ENCODE measurements around the gene RAB36.

RAB36 gene

DNA sequence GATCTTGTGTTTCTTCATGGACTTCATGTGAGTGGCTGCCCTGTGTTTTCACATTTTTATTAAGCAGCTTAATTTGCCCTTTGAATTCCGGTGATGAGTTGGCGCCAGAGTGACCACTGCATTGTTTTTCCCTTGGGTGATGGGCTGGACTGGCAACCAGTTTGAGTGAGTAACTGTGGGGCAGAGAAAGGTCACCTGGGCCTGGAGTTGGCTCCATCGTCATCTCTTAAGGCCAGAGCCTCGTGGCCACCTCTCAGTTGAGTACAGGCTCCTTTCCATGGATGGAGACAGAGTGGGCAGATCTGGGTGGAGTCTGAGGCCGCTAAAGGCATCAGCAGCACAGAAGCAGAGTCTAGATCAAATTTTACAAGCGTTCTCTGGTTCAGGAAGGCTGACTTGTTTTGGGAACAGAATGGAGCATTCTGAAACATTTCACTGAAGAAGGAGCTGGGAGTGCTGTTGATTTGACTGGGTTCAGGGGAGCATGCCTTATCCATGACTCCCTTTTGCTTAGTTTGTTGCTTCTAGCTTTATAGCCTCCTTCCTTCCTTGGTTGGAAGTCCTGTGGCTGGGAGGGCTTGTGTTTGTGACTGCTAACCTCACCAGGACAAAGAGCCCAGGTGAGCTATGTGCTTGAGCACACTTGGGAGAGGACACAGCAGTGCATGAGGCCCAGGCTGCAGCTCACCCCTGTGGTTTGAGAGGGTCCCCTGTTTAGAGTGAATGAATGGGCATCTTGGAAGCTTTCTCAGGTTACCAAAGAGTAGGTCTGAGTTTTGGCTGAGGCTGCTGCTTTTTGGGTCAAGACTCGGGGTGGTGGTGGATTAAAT lies 42.8 kb downstream of the RAB36 start:
- H3K9ac ChIP-seq (ENCODE audit: low read length in 2 of 2): no peak overlapping the region

GRCh38 chr22:23190526-23190925 lies 45.2 kb downstream of the RAB36 start:
- Histone ChIP-seq H3K4me3 (ENCODE audit: low read length in 2 of 2) (no peak overlapping the region), H3K9me3 (ENCODE audit: control insufficient read depth in 2 of 2, low read length in 2 of 2) (no peaks in the 10 kb centered on the region), H3K27ac (ENCODE audit: low read length) (no peak overlapping the region), H3K36me3 (ENCODE audit: control insufficient read depth in 2 of 2, insufficient read depth in 2 of 2, low read length in 2 of 2) (peaks cover 0 to 12% of the 10 kb centered on the region in 2 donors), H3K9ac (ENCODE audit: low read length in 2 of 2) (no peak overlapping the region), H3K4me1 (ENCODE audit: control insufficient read depth, insufficient read depth, low read length) (peaks cover 6% of the 10 kb centered on the region), H3K27me3 (ENCODE audit: control insufficient read depth in 1 of 2, insufficient read depth in 2 of 2, low read length in 2 of 2) (no peaks in the 10 kb centered on the region)

More for the DNA sequence above, 42.8 kb downstream of the RAB36 start:
- no peak overlapping the region for H3K27ac ChIP-seq (ENCODE audit: low read length)
- no peak overlapping the region for H3K4me3 ChIP-seq (ENCODE audit: low read length in 2 of 2)
- no peaks in the 10 kb centered on the region for H3K9me3 ChIP-seq (ENCODE audit: control insufficient read depth in 2 of 2, low read length in 2 of 2)
- no peaks in the 10 kb centered on the region for H3K27me3 ChIP-seq (ENCODE audit: control insufficient read depth in 1 of 2, insufficient read depth in 2 of 2, low read length in 2 of 2)
- H3K4me1 ChIP-seq (ENCODE audit: control insufficient read depth, insufficient read depth, low read length): peaks cover 24% of the 10 kb centered on the region
- H3K36me3 ChIP-seq (ENCODE audit: control insufficient read depth in 2 of 2, insufficient read depth in 2 of 2, low read length in 2 of 2): peaks cover 0 to 12% of the 10 kb centered on the region in 2 donors

GRCh38 chr22:23192133-23192532 lies 46.9 kb downstream of the RAB36 start:
- no peak overlapping the region for H3K9ac ChIP-seq (ENCODE audit: low read length in 2 of 2)
- peaks cover 10% of the 10 kb centered on the region for H3K4me1 ChIP-seq (ENCODE audit: control insufficient read depth, insufficient read depth, low read length)
- H3K4me3 ChIP-seq (ENCODE audit: low read length in 2 of 2): no peak overlapping the region

GRCh38 chr22:23192558-23192957 lies 47.3 kb downstream of the RAB36 start:
- no peak overlapping the region for H3K9ac ChIP-seq (ENCODE audit: low read length in 2 of 2)
- no peak overlapping the region for H3K4me3 ChIP-seq (ENCODE audit: low read length in 2 of 2)
- no peak overlapping the region for H3K27ac ChIP-seq (ENCODE audit: low read length)
- peaks cover 0 to 11% of the 10 kb centered on the region in 2 donors for H3K36me3 ChIP-seq (ENCODE audit: control insufficient read depth in 2 of 2, insufficient read depth in 2 of 2, low read length in 2 of 2)
- no peaks in the 10 kb centered on the region for H3K9me3 ChIP-seq (ENCODE audit: control insufficient read depth in 2 of 2, low read length in 2 of 2)
- peaks cover 10% of the 10 kb centered on the region for H3K4me1 ChIP-seq (ENCODE audit: control insufficient read depth, insufficient read depth, low read length)
- H3K27me3 ChIP-seq (ENCODE audit: control insufficient read depth in 1 of 2, insufficient read depth in 2 of 2, low read length in 2 of 2): no peaks in the 10 kb centered on the region

More at GRCh38 chr22:23192133-23192532, 46.9 kb downstream of the RAB36 start:
- Histone ChIP-seq H3K36me3 (ENCODE audit: control insufficient read depth in 2 of 2, insufficient read depth in 2 of 2, low read length in 2 of 2) (peaks cover 0 to 12% of the 10 kb centered on the region in 2 donors), H3K9me3 (ENCODE audit: control insufficient read depth in 2 of 2, low read length in 2 of 2) (no peaks in the 10 kb centered on the region), H3K27ac (ENCODE audit: low read length) (no peak overlapping the region), H3K27me3 (ENCODE audit: control insufficient read depth in 1 of 2, insufficient read depth in 2 of 2, low read length in 2 of 2) (no peaks in the 10 kb centered on the region)

DNA sequence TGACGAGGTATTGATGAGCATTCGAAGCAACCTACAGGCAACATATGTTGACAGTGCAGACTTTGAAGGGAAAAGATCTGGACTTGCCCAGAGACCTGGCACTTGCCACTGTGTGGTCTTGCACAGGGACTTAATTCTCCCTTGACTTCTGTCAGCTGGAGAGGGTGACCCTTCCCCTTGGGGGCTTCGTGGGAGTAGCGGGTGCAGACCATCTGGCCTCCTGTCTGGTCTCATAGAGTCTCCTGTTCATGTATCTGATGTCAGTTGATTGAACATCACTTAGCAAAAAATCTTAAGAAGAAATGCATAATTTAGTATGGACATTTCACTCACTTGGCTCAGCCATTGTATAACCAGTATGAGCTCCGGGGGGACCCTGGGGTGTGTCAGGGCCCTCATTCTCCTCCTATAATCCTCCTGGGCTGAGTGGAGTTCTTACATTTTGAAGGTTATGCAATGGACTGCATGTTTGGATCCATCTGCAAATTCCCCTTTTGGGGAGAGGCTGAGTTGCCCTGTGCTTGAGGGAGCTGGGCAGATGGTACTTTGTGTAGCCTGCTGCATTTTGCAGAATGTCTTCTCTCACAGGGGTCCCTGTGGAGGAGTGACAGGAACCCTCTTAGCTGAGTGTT lies 48.0 kb downstream of the RAB36 start:
- no peaks in the 10 kb centered on the region for H3K9me3 ChIP-seq (ENCODE audit: control insufficient read depth in 2 of 2, low read length in 2 of 2)
- peaks cover 0 to 6% of the 10 kb centered on the region in 2 donors for H3K36me3 ChIP-seq (ENCODE audit: control insufficient read depth in 2 of 2, insufficient read depth in 2 of 2, low read length in 2 of 2)
- H3K4me3 ChIP-seq (ENCODE audit: low read length in 2 of 2): no peak overlapping the region
- no peak overlapping the region for H3K27ac ChIP-seq (ENCODE audit: low read length)
- H3K9ac ChIP-seq (ENCODE audit: low read length in 2 of 2): no peak overlapping the region
- H3K27me3 ChIP-seq (ENCODE audit: control insufficient read depth in 1 of 2, insufficient read depth in 2 of 2, low read length in 2 of 2): no peaks in the 10 kb centered on the region
- H3K4me1 ChIP-seq (ENCODE audit: control insufficient read depth, insufficient read depth, low read length): peaks cover 6% of the 10 kb centered on the region

- Histone ChIP-seq H3K9me3 (ENCODE audit: control insufficient read depth in 2 of 2, low read length in 2 of 2) (no peaks in the 10 kb centered on the region), H3K36me3 (ENCODE audit: control insufficient read depth in 2 of 2, insufficient read depth in 2 of 2, low read length in 2 of 2) (peaks cover 0 to 6% of the 10 kb centered on the region in 2 donors), H3K27ac (ENCODE audit: low read length) (no peak overlapping the region), H3K4me1 (ENCODE audit: control insufficient read depth, insufficient read depth, low read length) (peaks cover 6% of the 10 kb centered on the region), H3K9ac (ENCODE audit: low read length in 2 of 2) (no peak overlapping the region), H3K4me3 (ENCODE audit: low read length in 2 of 2) (no peak overlapping the region), H3K27me3 (ENCODE audit: control insufficient read depth in 1 of 2, insufficient read depth in 2 of 2, low read length in 2 of 2) (no peaks in the 10 kb centered on the region)
These were observed 48.6 kb downstream of the RAB36 start for GRCh38 chr22:23193882-23194281.

- Histone ChIP-seq H3K27ac (ENCODE audit: low read length) (no peak overlapping the region), H3K36me3 (ENCODE audit: control insufficient read depth in 2 of 2, insufficient read depth in 2 of 2, low read length in 2 of 2) (peaks cover 0 to 2% of the 10 kb centered on the region in 2 donors), H3K9me3 (ENCODE audit: control insufficient read depth in 2 of 2, low read length in 2 of 2) (no peaks in the 10 kb centered on the region), H3K9ac (ENCODE audit: low read length in 2 of 2) (no peak overlapping the region), H3K27me3 (ENCODE audit: control insufficient read depth in 1 of 2, insufficient read depth in 2 of 2, low read length in 2 of 2) (no peaks in the 10 kb centered on the region), H3K4me3 (ENCODE audit: low read length in 2 of 2) (no peak overlapping the region), H3K4me1 (ENCODE audit: control insufficient read depth, insufficient read depth, low read length) (peaks cover 8% of the 10 kb centered on the region)
These were observed 50.9 kb downstream of the RAB36 start for GRCh38 chr22:23196165-23196564.

- H3K4me1 ChIP-seq (ENCODE audit: control insufficient read depth, insufficient read depth, low read length): peaks cover 8% of the 10 kb centered on the region
- no peak overlapping the region for H3K27ac ChIP-seq (ENCODE audit: low read length)
These were observed 52.6 kb downstream of the RAB36 start for GRCh38 chr22:23197836-23198235.

GRCh38 chr22:23199159-23199558 lies 53.9 kb downstream of the RAB36 start:
- H3K27me3 ChIP-seq (ENCODE audit: control insufficient read depth in 1 of 2, insufficient read depth in 2 of 2, low read length in 2 of 2): no peaks in the 10 kb centered on the region
- H3K36me3 ChIP-seq (ENCODE audit: control insufficient read depth in 2 of 2, insufficient read depth in 2 of 2, low read length in 2 of 2): no peaks in the 10 kb centered on the region
- no peaks in the 10 kb centered on the region for H3K9me3 ChIP-seq (ENCODE audit: control insufficient read depth in 2 of 2, low read length in 2 of 2)
- H3K4me1 ChIP-seq (ENCODE audit: control insufficient read depth, insufficient read depth, low read length): peaks cover 17% of the 10 kb centered on the region
- no peak overlapping the region for H3K4me3 ChIP-seq (ENCODE audit: low read length in 2 of 2)
- H3K27ac ChIP-seq (ENCODE audit: low read length): no peak overlapping the region
- H3K9ac ChIP-seq (ENCODE audit: low read length in 2 of 2): no peak overlapping the region

More at GRCh38 chr22:23197836-23198235, 52.6 kb downstream of the RAB36 start:
- no peaks in the 10 kb centered on the region for H3K36me3 ChIP-seq (ENCODE audit: control insufficient read depth in 2 of 2, insufficient read depth in 2 of 2, low read length in 2 of 2)
- no peak overlapping the region for H3K4me3 ChIP-seq (ENCODE audit: low read length in 2 of 2)
- no peak overlapping the region for H3K9ac ChIP-seq (ENCODE audit: low read length in 2 of 2)
- no peaks in the 10 kb centered on the region for H3K9me3 ChIP-seq (ENCODE audit: control insufficient read depth in 2 of 2, low read length in 2 of 2)
- H3K27me3 ChIP-seq (ENCODE audit: control insufficient read depth in 1 of 2, insufficient read depth in 2 of 2, low read length in 2 of 2): no peaks in the 10 kb centered on the region

DNA sequence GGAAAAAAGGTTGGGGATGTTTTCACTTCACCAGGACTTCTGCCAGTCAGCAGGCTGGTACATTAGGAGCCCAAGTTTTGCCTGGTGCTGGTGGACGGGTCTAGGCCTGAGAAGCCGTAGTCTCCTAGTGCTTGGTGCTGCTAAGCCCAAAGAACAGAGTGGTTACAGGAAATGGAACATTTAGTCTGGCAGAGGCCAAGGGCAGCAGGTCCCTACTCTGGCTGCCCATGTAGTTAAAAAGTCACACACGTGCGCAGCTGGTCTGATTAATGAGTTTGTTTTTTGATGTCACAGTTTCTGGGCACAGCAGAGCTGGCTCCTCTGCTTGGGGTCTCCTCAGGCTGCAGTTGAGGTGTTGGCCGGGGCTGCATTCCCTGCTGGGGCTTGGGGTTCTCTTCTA lies 55.6 kb downstream of the RAB36 start:
- Histone ChIP-seq H3K4me1 (ENCODE audit: control insufficient read depth, insufficient read depth, low read length) (peaks cover 32% of the 10 kb centered on the region), H3K4me3 (ENCODE audit: low read length in 2 of 2) (no peak overlapping the region), H3K9me3 (ENCODE audit: control insufficient read depth in 2 of 2, low read length in 2 of 2) (no peaks in the 10 kb centered on the region), H3K27ac (ENCODE audit: low read length) (no peak overlapping the region), H3K36me3 (ENCODE audit: control insufficient read depth in 2 of 2, insufficient read depth in 2 of 2, low read length in 2 of 2) (no peaks in the 10 kb centered on the region), H3K9ac (ENCODE audit: low read length in 2 of 2) (no peak overlapping the region), H3K27me3 (ENCODE audit: control insufficient read depth in 1 of 2, insufficient read depth in 2 of 2, low read length in 2 of 2) (no peaks in the 10 kb centered on the region)
